WI38 (cell line): ENCODE measurements around the gene MYL6B.

Source experiments
- H3K4me3 ChIP-seq: 2 replicates; pipeline ENCODE4 v1.5.1; 2011; ENCODE audit warnings: low read depth, mild to moderate bottlenecking, control low read depth, low read length
- CTCF ChIP-seq: IDR thresholded peaks from 2 replicates; pipeline ENCODE4 v1.5.1; 2012; ENCODE audit warnings: low read depth, mild to moderate bottlenecking, control low read depth, low read length

Gene MYL6B

GRCh38 chr12:56130876-56131275 is 21.5 kb upstream of the MYL6B start:
- no peak for TF ChIP-seq CTCF
- H3K4me3 ChIP-seq: no peak overlapping the region

GRCh38 chr12:56134897-56135296 is 17.5 kb upstream of the MYL6B start:
- TF ChIP-seq CTCF: no peak

GRCh38 chr12:56137853-56138571 is 14.4 kb upstream of the MYL6B start:
- no peak for TF ChIP-seq CTCF
- no peak overlapping the region for H3K4me3 ChIP-seq

More at GRCh38 chr12:56134897-56135296, 17.5 kb upstream of the MYL6B start:
- H3K4me3 ChIP-seq: no peak overlapping the region

GRCh38 chr12:56141946-56142784 is 10.2 kb upstream of the MYL6B start:
- no peak for TF ChIP-seq CTCF
- H3K4me3 ChIP-seq: no peak overlapping the region

GRCh38 chr12:56143217-56143616 is 9.2 kb upstream of the MYL6B start:
- TF ChIP-seq CTCF: no peak
- H3K4me3 ChIP-seq: no peak overlapping the region

- TF ChIP-seq CTCF: no peak
- H3K4me3 ChIP-seq: no peak overlapping the region
These were observed 8.5 kb upstream of the MYL6B start for GRCh38 chr12:56143870-56144269.

DNA sequence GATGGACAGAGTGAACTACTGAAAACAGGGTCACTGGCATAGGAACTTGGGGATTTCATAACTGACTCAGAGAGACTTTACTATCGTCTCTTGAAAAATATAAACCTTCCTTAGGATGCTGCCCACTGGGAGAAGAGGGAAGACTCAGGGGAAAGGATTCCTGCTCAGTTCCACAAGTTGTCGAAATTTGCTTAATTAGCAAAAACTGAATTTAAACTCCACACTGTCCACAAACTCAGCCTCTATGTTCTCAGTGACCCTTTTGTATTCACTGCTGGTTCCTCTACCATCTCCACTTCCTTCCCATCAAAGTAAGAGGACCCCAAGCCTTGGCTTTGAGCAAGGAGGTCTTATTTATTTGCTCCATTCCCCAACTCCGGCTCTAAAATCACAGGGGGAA is 7.2 kb upstream of the MYL6B start:
- no peak overlapping the region for H3K4me3 ChIP-seq

More for the DNA sequence above, 7.2 kb upstream of the MYL6B start:
- no peak for TF ChIP-seq CTCF
